Stomach (tissue), 9 donors: Measurements from ENCODE around the gene TNFAIP6. TPM values are rescaled to one million over a fixed set of nuclear protein-coding genes. Genes with fewer than 3 reads are reported as not detected.

Experiments used
- DNase-seq, 2 donors: peaks; one replicate each; pipeline versions ENCODE4 v3.0.0 to v3.0.0-alpha.2; 2013 to 2019
- H3K27ac ChIP-seq, 5 donors: fragments of 200-600 bp in 4 of 5; sonication (generic) in 4 of 5; one replicate each; pipeline ENCODE4 v1.5.1; 2013 to 2019; ENCODE audit warnings: mild to moderate bottlenecking in 1 of 5, moderate library complexity in 1 of 5
- H3K27me3 ChIP-seq, 3 donors: fragments of 200-600 bp; sonication (generic); one replicate each; pipeline ENCODE4 v1.5.1; 2017 to 2019; ENCODE audit warnings: mixed run types in 1 of 3
- H3K36me3 ChIP-seq, 4 donors: fragments of 200-600 bp; sonication (generic); 1 replicate in 3 of 4; 2 replicates in 1 of 4; pipeline ENCODE4 v1.5.1; 2016 to 2019
- H3K4me1 ChIP-seq, 4 donors: fragments of 200-600 bp; sonication (generic); one replicate each; pipeline ENCODE4 v1.5.1; 2016 to 2019
- H3K4me3 ChIP-seq, 4 donors: fragments of 200-600 bp; sonication (generic) in 3 of 4; one replicate each; pipeline ENCODE4 v1.5.1; 2016 to 2019; ENCODE audit warnings: mild to moderate bottlenecking in 1 of 4
- H3K9me3 ChIP-seq, 4 donors: fragments of 200-600 bp; sonication (generic); one replicate each; pipeline ENCODE4 v1.5.1; 2016 to 2019
- EP300 ChIP-seq: sonication (generic); formaldehyde crosslinking; IDR thresholded peaks from one replicate; pipeline ENCODE4 v1.6.1; 2017; ENCODE audit warnings: antibody characterized with exemption
- POLR2A ChIP-seq, 4 donors: fragments of 450-650 bp; IDR thresholded peaks; one replicate each; pipeline ENCODE4 v1.6.1; 2016; ENCODE audit warnings: antibody characterized with exemption in 4 of 4, control low read depth in 2 of 4, mild to moderate bottlenecking in 1 of 4, moderate library complexity in 1 of 4
- POLR2AphosphoS5 ChIP-seq, 3 donors: sonication (generic); formaldehyde crosslinking; IDR thresholded peaks; one replicate each; pipeline ENCODE4 v1.6.1; 2016; ENCODE audit warnings: antibody characterized with exemption in 3 of 3
- WGBS, 5 donors: extraction: QIAGEN DNeasy Blood & Tissue Kit in 3 of 5; methylation state at CpG; one replicate each; pipeline versions ENCODE4 v1.1.5 to v1.1.7; 2013 to 2018; 5-methylcytosine and 5-hydroxymethylcytosine counted together
- intact Hi-C: fragments of 100-400 bp; cut with DNase I; formaldehyde crosslinking; loops from one replicate; pipeline ENCODE4 v1.15.1; 2023; ENCODE audit warnings: low total_unique reads
- polyA plus RNA-seq, 3 donors: library from polyadenylated mRNA; stranded (reverse); fragments of 200-250 nt; gene quantifications; one replicate each; pipeline ENCODE4 v1.2.3, GENCODE V29; 2013
- total RNA-seq, 5 donors: library from RNA; depleted of rRNA; stranded (reverse); fragments of >200 nt; gene quantifications; one replicate each; pipeline versions ENCODE4 v1.1.0 to v1.2.3, GENCODE V29; 2014 to 2016
- TF ChIP-seq, protein P1 (sequence below), 7 experiments: fragments of 450-650 bp in 4 of 7; fragments of 200-600 bp in 3 of 7; sonication (generic) in 3 of 7; IDR thresholded peaks; one replicate each; pipeline ENCODE4 v1.5.1; 2016 to 2019; ENCODE audit warnings: antibody characterized with exemption in 7 of 7, control low read depth in 2 of 7, mild to moderate bottlenecking in 1 of 7
- donor health status: healthy with polysubstance abuse.
- donor health status: Bipolar disorder and iron deficiency.
- donor health status: healthy.

TNFAIP6 gene
- total and polyA plus RNA-seq, 8 donors = 0.73 to 10.5 (median 5.1) TPM; not detected in 2

DNA sequence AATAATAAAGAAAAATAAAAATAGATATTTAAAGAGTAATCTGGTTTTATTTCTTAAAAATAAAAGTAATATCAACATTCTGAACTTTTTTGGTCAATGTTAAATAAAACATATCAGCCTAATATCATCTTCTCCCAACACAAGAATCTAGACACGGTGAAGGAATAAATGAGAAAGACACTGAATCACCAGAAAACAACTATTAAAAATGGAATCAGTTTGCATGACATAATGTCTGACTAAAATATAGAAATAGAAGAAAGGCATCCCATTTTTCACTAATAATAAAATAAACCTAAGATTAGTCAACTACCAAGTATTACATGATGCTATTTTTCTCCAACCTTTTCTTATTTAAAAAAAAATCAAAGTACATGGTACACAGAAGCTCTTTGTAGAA, 30.8 kb upstream of the TNFAIP6 start:
- Histone ChIP-seq H3K9me3 (no peaks in the 10 kb centered on the region), H3K27ac (no peak overlapping the region), H3K36me3 (no peaks in the 10 kb centered on the region), H3K4me3 (no peak overlapping the region), H3K27me3 (no peaks in the 10 kb centered on the region), H3K4me1 (no peaks in the 10 kb centered on the region)
- WGBS, 5 donors = 82 to 97% (median 94%) methylated on average over 1 of the region's 1 CpG
- intact Hi-C loops = no loop called here
- no peak for DNase-seq
- TF ChIP-seq EP300 = no peak
- no peak for TF ChIP-seq POLR2A (IDR thresholded peaks at IDR 0.05)
- TF ChIP-seq POLR2AphosphoS5 (IDR thresholded peaks at IDR 0.05) = no peak
- TF ChIP-seq, protein P1, sequence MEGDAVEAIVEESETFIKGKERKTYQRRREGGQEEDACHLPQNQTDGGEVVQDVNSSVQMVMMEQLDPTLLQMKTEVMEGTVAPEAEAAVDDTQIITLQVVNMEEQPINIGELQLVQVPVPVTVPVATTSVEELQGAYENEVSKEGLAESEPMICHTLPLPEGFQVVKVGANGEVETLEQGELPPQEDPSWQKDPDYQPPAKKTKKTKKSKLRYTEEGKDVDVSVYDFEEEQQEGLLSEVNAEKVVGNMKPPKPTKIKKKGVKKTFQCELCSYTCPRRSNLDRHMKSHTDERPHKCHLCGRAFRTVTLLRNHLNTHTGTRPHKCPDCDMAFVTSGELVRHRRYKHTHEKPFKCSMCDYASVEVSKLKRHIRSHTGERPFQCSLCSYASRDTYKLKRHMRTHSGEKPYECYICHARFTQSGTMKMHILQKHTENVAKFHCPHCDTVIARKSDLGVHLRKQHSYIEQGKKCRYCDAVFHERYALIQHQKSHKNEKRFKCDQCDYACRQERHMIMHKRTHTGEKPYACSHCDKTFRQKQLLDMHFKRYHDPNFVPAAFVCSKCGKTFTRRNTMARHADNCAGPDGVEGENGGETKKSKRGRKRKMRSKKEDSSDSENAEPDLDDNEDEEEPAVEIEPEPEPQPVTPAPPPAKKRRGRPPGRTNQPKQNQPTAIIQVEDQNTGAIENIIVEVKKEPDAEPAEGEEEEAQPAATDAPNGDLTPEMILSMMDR (IDR thresholded peaks at IDR 0.05) = no peak

DNA sequence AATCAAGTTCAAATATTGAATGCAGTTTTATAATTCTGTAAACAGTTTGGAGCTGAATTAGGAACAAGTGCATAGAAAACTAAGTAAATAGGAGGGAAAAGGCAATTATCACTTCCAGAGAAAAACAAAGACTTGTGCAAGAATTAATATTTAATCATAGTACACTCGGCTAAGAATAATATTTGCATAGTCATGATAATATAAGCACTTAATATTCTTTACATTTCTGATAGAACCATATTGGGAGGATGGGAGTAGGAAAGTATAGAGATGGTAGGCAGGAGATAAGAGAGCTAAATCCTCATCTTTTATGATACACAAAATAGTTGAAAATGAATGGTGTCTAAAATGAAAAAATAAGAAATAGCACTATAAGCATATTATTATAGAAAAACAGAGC, 27.4 kb upstream of the TNFAIP6 start:
- Histone ChIP-seq H3K9me3 (no peaks in the 10 kb centered on the region), H3K36me3 (no peaks in the 10 kb centered on the region), H3K4me3 (no peak overlapping the region), H3K27ac (no peak overlapping the region), H3K4me1 (peaks cover 0 to 7% (median 3%) of the 10 kb centered on the region in 4 donors), H3K27me3 (no peaks in the 10 kb centered on the region)
- 21 to 40% (median 29%) methylated on average over 1 of the region's 1 CpG for WGBS, 5 donors
- DNase-seq = no peak
- no peak for TF ChIP-seq POLR2A (IDR thresholded peaks at IDR 0.05)
- no peak for TF ChIP-seq POLR2AphosphoS5 (IDR thresholded peaks at IDR 0.05)
- TF ChIP-seq EP300 = no peak
- TF ChIP-seq, protein P1 (IDR thresholded peaks at IDR 0.05) = no peak
- intact Hi-C loops = no loop called here

DNA sequence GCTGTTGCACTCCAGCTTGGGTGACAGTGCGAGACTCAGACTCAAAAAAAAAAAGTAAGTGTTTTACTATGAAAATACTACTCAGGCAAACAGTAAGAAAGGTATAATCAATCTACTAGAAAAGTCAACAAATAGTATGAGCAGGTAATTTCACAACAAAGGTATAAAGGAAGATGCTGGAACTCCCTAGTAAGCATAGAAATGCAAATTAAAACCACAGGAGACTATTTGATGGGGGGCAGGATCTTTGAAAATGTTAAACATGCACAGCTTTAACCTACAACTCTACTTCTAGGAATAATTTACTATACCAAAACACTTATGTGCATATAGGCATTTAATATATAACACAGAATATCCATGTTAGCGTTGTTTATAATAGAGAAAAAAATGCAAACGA, 24.3 kb upstream of the TNFAIP6 start:
- 71 to 77% (median 75%) methylated on average over 3 of the region's 3 CpGs for WGBS, 5 donors
- TF ChIP-seq POLR2A (IDR thresholded peaks at IDR 0.05) = no peak
- TF ChIP-seq, protein P1 (IDR thresholded peaks at IDR 0.05) = no peak
- no peak for TF ChIP-seq POLR2AphosphoS5 (IDR thresholded peaks at IDR 0.05)
- TF ChIP-seq EP300 = no peak
- no peak overlapping the region for H3K27ac ChIP-seq

DNA sequence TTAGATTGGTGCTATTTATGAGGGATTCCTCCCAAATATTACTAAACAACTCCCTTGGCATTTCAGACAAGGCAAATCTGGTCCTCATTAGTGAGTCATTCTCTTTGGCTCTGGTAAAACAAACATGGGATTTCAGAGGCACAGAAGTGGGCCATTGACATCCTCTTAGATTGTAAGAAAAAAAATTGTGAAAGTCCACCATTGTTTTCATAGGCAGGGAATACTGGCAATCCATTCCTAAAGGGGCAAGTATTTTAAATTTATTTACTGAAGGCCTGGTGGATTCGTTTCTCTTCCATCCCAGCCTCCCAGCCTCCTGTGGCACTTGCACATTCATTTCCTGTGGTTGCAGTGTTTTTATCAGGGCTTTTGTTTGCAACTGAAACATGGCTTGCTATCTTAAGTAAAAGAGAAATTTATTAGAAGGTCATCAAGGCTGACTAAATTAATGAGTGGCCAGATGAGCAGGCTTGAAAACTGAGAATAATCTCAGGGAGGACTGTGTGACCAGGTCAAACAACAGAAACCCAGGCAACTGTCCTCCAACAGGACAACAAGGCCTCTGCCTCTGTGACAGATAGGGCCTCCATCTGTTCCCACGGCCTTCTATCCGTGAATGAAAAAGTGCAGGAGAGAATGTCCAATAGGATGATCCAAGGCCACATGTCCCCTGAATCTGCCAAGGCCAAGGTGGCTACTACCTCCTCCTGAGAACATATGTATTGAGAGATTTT, 23.1 kb upstream of the TNFAIP6 start:
- no peak overlapping the region for H3K4me3 ChIP-seq
- H3K27ac ChIP-seq = no peak overlapping the region
- TF ChIP-seq EP300 = no peak
- TF ChIP-seq, protein P1 (IDR thresholded peaks at IDR 0.05) = no peak
- no peak for TF ChIP-seq POLR2AphosphoS5 (IDR thresholded peaks at IDR 0.05)
- no peak for TF ChIP-seq POLR2A (IDR thresholded peaks at IDR 0.05)
- no peaks in the 10 kb centered on the region for H3K27me3 ChIP-seq
- no peaks in the 10 kb centered on the region for H3K9me3 ChIP-seq
- peaks cover 0 to 9% (median 4%) of the 10 kb centered on the region in 4 donors for H3K4me1 ChIP-seq
- H3K36me3 ChIP-seq = no peaks in the 10 kb centered on the region
- intact Hi-C loops = no loop called here
- WGBS, 5 donors = 48 to 66% (median 53%) methylated on average over 3 of the region's 3 CpGs
- peak in 1 of 2 donors; percentile 30 for DNase-seq

More for the DNA sequence above, 24.3 kb upstream of the TNFAIP6 start:
- Histone ChIP-seq H3K27me3 (no peaks in the 10 kb centered on the region), H3K36me3 (no peaks in the 10 kb centered on the region), H3K4me1 (peaks cover 0 to 7% (median 3%) of the 10 kb centered on the region in 4 donors), H3K9me3 (no peaks in the 10 kb centered on the region), H3K4me3 (no peak overlapping the region)
- no peak for DNase-seq
- intact Hi-C loops = no loop called here
